HG03442 (cell line): ENCODE results near the gene JPT2.

Experiments used
- ATAC-seq: cut with Tn5 transposase; IDR thresholded peaks from one replicate; pipeline ENCODE4 v1.9.1; 2021; ENCODE audit warnings: mild to moderate bottlenecking, moderate library complexity; ENCODE audit not compliant: unreplicated experiment

The JPT2 gene

DNA sequence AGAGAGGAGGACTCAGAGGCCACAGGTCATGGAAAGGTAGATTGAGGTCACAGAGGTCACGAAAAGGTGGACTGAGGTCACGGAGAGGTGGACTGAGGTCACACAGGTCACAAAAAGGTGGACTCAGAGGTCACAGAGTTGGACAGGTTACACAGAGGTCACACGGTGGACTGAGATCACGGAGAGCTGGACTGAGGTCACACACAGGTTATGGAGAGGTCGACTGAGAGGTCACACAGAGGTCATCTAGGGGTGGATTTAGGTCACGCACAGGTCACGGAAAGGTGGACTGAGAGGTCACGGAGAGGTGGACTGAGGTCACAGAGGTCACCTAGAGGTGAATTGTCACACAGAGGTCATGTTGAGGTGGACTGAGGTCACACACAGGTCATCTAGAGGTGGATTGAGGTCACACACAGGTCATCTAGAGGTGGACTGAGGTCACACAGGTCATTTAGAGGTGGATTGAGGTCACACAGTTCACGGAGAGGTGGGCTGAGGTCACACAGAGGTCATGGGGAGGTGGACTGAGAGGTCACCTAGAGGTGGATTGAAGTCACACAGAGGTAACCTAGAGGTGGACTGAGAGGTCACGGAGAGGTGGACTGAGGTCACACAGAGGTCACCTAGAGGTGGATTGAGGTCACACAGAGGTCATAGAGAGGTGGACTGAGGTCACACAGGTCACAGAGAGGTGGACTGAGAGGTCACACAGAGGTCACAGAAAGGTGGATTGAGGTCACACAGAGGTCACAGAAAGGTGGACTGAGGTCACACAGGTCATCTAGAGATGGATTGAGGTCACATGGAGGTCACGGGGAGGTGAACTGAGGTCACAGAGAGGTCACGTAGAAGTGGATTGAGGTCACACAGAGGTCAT is 26.7 kb upstream of the JPT2 start:
- ATAC-seq: no peak

DNA sequence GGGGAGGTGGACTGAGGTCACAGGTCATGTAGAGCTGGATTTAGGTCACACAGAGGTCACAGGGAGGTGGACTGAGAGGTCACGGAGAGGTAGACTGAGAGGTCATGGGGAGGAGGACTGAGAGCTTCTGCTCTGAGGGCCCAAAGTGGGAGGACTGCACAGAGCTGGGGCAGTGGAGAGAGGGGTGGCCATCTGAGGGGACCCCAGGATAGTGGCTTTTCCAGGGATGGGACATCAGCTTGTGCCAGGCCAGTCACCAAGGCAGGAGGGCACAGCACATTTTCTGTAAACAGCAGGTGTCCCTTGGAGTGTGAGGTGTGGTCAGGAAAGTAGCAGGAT is 26.1 kb upstream of the JPT2 start:
- no peak for ATAC-seq

DNA sequence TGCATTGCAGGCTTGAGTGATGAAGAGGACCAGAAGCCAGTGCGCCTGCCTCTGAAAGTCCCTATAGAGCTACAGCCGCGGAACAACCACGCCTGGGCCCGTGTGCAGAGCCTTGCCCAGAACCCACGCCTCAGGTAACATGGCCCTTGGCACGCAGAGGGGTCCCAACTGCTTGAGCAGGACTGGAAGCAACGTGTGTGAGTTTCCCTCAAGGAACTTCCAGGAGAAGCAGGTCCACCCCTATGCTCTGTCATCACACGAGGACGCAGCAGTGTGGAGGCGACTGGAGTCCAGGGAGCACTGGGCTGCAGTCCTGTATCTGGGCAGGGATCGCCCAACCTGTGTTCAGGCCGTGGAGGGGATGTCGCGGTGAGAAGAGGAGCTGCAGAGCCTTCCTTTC is 25.1 kb upstream of the JPT2 start:
- no peak for ATAC-seq

DNA sequence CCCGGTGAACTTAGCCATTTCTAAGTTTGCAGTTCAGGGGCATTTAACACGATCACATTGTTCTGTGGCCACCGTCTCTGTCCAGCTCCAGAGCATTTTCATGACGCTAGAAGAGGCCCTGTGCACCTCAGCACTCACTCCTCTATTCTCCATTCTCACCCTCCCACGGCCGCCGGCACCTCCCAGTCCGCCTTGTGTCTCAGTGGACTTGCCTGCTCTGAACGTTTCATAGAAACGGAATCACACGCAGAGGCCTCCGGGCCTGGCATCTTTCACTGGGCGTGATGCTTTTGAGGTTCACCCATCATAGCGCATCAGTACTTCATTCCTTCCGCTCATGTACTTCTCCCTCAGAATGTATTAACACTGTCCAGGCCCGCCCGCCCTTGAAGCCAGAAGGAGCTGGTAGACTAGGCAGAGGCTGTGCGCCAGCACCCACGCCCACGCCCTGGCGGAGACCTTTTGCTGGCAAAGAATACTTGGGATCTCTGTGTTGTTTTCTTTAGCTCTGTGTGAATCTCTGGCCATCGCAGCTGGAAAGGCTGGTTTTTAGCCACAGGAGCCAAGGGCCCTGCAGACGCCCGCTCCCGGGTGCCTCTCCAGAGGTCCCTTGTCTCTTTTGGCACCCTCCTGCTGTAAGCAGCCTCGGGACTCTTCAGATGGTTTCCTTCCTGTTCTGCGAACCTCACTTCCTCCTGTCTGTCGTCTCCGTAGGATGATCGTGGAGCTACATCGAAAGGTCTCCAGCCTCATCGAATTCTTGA is 23.4 kb upstream of the JPT2 start:
- no peak for ATAC-seq

DNA sequence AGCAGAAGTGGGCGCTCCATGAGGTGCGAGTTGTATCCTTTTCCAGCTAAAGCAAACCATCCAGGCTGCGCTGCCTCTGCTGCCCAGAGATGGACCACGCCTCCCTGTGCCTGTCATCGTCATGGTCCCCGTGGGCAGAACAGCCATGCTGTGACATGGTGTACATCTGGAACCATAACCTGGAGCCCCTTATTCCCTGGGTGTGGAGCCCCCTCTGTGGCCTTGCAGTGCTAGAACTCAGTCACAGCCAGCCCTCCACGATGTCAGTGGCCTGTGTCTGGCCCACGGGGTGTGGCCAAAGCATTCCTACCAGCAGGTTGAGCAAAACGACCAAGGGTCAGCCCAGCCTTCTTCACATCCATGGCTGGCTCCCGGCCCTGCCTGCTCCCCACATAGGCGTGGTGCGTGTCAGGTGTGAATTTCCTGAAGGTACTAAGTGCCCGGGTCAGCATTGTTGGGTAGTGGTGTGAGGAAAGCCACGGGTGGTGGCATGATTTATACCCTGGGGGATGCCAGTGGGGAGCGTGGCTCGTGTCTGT is 22.7 kb upstream of the JPT2 start:
- ATAC-seq: no peak

DNA sequence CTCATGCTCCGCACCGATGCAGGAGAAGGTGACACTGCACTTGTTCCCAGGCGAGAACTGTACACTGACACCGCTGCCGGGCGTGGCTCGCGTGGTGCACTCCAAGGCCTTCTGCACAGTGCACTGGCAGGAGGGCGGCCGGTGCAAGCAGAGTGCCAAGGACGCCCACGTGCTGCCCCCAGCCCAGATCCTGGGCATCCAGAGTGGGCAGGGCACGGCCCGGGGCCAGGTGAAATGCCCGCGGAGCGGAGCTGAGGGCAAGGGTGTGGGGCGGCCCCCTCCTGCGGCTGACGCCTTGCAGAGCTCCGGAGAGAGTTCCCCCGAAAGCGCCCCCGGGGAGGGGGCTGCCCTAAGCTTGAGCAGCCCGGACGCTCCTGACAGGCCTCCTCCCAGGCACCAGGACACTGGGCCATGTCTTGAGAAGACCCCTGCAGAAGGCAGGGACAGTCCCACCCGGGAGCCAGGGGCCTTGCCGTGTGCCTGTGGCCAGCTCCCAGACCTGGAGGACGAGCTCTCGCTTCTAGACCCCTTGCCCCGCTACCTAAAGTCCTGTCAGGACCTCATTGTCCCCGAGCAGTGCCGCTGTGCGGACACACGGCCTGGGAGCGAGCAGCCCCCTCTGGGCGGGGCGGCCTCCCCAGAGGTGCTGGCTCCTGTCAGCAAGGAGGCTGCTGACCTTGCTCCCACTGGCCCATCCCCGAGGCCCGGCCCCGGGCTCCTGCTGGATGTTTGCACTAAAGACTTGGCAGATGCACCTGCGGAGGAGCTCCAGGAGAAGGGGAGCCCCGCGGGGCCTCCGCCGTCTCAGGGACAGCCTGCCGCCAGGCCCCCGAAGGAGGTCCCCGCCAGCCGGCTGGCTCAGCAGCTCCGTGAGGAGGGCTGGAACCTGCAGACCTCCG is 21.9 kb upstream of the JPT2 start:
- no peak for ATAC-seq

DNA sequence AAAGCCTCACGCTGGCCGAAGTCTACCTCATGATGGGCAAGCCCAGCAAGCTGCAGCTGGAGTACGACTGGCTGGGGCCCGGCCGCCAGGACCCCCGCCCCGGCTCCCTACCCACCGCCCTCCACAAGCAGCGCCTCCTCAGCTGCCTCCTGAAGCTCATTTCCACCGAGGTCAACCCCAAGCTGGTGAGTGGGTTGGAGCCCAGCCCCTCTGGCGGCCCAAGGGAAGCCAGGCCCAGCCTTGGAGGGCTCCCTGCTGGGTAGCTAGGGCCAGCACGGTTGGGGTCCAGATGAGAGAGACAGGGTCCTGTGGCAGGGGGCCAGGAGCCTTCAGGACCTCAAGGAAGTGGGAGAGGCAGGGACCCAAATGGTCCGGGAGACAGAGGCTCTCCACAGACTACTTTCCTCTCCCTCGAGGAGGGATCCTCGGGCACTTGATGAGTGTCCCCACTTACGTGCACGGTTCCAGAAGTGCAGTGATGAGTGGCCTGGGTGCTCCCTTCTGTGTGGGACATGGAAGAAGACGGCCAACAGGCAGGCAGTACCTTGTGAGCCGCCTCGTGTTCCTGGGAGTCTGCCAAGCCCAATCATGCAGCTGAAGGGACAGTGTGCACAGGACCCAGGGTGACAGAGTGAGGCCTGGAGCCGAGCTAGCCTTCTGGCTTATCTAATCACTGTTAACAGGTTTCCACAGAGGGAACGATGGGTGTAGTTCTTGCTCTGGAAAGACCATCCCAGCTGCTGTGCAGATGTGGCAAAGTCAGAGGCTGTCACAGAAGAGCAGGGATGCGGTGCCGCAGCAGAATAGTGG is 21.1 kb upstream of the JPT2 start:
- ATAC-seq: no peak

DNA sequence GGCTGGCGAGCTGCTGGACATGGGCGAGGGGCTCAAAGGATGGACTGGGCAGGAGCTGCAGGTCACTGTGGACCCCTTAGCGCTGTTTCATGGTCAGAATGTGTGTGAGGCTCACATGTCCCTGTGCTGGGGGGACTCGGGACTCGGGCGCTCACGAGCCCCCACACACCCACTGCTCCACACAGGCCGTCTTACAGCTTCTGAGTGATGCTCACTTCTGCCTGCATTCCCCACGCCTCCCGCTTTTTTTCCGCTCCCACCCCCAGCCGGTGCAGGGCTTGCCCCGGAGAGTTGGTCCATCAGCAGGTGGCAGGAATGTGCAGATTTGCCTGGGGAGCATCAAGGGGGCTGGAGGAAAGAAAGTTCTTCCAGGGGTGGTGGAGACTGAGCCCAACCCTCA is 20.2 kb upstream of the JPT2 start:
- ATAC-seq: no peak

DNA sequence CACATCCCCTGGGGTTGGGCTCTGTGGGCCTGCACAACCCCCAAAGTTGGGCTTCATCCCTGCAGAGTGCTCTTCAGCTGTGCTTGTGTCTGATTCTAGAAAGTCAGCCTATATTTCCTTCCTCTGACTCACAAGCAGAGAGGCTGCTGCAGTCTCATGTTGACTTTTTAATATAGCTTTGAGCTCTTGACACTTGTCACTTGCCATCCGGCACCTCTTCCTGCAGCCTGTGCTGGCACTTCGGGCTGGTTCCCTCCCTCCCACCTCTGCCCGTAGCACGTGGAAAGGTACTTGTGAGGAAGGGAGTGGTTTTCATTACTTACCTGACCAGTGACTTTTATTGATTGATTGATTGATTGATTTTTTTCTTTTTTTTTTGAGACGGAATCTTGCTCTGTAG is 19.0 kb upstream of the JPT2 start:
- ATAC-seq: no peak

DNA sequence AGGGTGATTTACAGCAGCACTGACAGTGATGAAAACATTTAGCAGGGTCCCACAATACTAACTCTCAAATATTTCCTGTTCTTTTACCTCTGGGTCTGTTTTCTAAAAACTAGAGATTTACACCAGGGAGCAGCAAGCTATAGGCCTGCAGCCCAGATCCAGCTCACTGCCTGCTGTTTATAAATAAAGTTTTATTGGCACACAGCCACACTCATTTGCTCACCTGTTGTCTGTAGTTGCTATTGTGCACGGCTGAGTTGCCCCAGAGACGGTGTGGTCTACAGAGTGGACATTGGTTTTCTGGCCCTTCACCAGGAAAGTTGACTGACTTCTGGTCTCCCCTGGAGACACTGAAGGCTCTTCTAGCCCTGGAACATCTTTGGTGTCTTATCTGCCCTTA is 16.3 kb upstream of the JPT2 start:
- no peak for ATAC-seq

DNA sequence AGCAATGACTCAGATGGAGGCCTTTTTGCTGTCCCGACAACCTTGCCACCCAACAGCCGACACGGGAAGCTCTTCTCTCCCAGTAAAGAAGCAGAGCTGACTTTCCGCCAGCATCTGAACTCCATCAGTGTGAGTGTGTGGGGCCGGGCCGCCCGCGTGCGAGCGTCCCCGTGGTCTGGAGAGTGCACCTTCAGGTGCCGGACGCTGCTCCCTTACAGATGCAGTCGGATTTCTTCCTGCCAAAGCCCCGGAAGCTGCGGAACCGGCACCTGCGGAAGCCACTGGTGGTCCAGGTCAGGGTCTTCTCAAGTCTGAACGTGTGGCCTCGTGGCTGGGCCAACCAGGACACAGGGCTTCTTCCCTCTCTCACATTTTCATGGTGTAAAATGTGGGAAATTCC is 15.5 kb upstream of the JPT2 start:
- no peak for ATAC-seq

DNA sequence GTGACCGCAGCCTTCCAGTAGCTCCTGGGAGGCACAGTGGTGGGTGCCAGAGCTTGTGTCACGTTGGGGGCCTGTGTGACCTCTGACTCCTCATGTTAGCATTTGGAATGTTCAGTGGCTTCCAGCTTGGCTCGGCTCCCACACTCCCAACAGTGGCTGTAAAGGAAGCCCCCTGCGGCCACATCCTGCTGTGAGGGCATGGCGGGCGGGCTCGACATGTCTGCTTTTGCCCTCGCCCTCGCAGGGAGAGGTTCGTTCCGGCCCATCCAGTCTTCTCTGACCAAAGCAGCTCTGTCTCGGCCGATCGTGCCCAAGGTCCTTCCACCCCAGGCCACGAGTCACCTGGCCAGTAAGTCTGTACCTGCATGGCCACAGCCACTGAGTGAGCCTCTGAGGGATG is 12.2 kb upstream of the JPT2 start:
- ATAC-seq: no peak

DNA sequence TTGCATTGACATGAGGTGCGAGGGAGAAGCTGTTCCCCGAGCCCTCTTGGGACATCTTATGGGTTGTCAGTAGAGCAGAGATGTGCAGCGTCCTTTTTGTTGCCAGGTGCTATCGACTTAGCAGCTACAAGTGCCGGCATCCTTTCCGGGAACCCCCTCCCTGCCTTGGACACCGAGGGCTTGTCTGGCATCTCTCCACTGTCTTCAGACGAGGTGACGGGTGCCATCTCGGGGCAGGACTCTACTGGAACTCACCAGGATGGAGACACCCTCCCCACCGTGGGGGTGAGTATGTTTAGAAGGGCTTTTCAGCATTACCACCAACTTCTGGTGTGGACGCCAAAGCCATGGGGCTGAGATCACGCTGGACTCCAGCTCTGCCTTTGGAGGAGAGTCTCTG is 11.8 kb upstream of the JPT2 start:
- no peak for ATAC-seq

DNA sequence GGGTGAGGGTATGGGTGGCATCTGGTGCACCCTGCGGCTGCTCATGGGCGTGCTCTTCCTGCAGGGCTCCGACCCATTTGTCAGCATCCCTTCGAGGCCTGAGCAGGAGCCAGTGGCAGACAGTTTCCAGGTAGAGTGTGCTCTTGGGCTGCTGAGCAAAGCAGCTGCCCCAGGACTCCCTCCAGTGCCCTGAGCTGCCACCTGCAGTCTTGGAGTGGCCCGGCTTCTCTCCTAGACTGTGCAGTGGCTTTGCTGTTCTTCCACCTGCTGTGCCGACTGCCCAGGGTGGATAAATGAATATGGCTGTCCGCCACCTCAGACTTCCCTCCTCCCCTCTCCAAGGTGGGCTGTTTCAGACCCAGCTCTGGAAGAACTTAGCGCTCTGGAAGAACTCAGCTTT is 10.8 kb upstream of the JPT2 start:
- no peak for ATAC-seq

DNA sequence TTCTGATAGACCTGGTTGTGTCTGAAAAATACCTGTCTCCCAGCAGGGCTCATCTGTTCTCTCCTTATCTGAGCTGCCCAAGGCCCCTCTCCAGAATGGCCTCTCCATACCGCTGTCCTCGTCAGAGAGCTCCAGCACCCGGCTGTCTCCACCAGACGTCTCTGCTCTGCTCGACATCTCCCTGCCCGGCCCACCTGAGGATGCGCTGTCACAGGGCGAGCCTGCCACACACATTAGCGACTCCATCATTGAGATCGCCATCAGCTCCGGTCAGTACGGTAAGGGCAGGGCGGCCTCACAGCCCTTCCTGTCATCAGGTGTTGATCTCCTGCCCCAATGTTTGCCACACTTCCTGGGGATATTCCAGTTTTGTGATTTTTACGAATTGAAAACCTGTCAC is 10.2 kb upstream of the JPT2 start:
- ATAC-seq: no peak

DNA sequence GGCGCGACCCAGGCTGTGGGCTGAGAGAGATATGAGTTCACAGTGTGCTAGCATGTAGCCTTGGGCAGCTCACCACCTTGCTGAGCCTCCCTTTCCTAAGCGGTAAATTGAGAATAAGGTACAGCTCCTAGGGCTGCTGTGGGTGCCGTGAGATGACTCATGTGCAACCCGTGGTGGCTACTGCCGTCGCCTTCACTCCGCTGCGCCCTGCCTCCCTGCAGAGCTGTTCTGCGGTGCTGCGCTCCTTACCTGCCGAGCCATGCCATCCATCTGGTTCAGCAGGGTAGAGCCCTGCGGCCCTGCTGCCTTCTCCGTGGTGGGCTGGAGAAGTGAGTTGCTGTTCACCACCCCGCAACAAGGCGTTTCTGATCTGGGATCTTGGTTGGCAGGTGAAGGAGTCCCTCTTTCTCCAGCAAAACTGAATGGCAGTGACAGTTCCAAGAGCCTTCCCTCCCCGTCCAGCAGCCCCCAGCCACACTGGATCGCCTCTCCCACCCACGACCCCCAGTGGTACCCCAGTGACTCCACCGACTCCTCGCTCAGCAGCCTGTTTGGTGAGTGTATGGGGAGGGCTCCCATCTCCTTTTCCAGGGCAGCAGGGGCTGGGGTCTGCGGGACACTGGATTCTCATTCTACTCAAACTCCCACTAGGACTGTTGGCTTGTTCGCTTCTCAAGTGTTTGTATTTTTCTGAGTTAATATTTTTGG is 9.3 kb upstream of the JPT2 start:
- no peak for ATAC-seq

DNA sequence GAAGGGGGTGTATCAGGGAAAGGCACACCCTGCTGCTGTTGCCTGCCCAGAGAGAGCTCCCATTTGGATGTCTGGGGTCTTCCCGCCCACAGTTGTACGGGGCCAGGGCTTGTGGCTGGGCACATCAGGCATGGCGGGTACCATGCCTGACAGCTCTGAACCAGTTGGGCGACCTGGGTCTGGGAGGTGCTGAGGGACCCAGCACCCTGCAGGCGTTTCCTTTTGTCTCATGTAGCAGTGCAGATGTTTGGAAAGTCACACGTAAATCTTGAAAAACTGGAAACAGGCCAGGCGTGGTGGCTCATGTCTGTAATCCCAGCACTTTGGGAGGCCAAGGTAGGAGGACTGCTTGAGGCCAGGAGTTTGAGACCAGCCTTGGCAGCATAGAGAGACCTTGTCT is 8.4 kb upstream of the JPT2 start:
- no peak for ATAC-seq

DNA sequence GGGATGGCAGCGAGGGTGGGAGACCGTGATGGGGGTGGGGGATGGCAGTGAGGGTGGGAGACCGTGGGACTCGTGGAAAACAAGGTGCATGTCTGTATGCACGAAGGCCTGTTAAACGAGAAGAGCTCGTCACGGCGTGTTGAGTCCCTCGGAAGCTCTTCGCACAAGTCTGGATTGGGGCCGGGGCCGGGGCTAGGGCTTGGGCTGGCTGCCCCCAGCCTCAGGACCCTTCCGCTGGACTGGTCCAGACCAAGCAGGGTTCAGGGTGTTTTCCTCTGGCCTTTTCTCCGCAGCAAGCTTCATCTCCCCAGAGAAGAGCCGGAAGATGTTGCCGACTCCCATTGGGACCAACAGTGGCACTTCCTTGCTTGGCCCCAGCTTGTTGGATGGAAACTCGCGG is 7.7 kb upstream of the JPT2 start:
- no peak for ATAC-seq

DNA sequence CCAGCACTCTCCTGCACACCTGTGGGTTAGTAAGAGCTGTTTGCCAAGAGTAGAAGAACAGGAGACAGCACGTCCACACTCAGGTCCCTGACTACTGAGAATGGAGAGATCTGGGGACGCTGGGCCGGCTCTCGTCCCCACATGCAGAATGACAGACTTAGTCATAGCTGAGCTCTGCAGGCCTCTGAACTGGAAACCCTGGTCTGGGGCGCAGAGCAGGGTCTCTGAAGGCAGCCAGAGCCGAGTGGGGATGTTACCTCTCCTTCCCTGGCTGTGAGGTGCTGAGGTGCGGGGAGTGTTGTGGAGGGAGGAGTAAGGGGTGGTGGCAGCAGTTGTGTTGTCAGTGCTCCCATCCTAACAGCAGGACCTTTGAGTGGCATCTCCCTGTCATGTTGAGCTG is 7.2 kb upstream of the JPT2 start:
- no peak for ATAC-seq
